SK-MEL-5 (cell line): ENCODE measurements around the gene SWAP70. TPM values are rescaled to one million over a fixed set of nuclear protein-coding genes. Genes with fewer than 3 reads are reported as not detected.

Source experiments
- DNase-seq: peaks from one replicate; pipeline ENCODE4 v3.0.0-alpha.2; 2016; ENCODE audit warnings: low read depth, low spot score
- in situ Hi-C: cut with HindIII; loops from 2 replicates; pipeline ENCODE4 v1.10.0; 2016; ENCODE audit warnings: low sequenced_read_pairs, high pct_unique_total_duplicates, low pct_unique_long_range_greater_than_20kb
- total RNA-seq: library from RNA; depleted of rRNA; stranded (reverse); fragments of >200 nt; shearing (Covaris generic); gene quantifications from 2 replicates; pipeline ENCODE4 v1.2.3, GENCODE V29; 2014; rRNA removed

The SWAP70 gene
- total RNA-seq, 1 experiment from 2014 or later, result 149 TPM

- in situ Hi-C loops, result no loop called here
- DNase-seq, result no peak
Observed at GRCh38 chr11:9776203-9776602, 112.3 kb downstream of the SWAP70 start.

GRCh38 chr11:9777066-9777465 is 113.2 kb downstream of the SWAP70 start:
- in situ Hi-C loops, result no loop called here

GRCh38 chr11:9777525-9777924 is 113.6 kb downstream of the SWAP70 start:
- DNase-seq, result no peak
- in situ Hi-C loops, result no loop called here

More at GRCh38 chr11:9777066-9777465, 113.2 kb downstream of the SWAP70 start:
- no peak for DNase-seq

DNA sequence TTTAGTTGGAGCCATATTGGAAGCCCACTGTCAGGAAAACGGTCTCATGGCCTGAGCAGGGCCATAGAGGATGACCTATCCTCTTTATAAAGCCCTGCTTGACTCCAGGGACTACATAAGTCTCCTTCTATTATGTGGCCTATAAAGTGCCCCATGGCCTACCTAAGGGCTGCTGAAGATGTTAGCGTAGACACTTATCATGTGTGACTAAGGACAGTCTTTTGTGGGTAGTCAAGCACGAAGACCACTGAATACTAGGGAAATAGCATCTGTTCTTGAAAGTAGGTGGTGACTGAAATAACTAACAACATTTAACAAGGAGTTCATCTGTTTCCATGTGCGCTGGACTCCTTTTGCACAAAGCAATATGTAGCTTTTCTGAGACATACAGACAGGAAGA is 117.1 kb downstream of the SWAP70 start:
- no peak for DNase-seq
- in situ Hi-C loops, result no loop called here

- no peak for DNase-seq
- in situ Hi-C loops, result no loop called here
Observed at GRCh38 chr11:9783986-9784385, 120.1 kb downstream of the SWAP70 start.

GRCh38 chr11:9784602-9785315 is 120.9 kb downstream of the SWAP70 start:
- DNase-seq, result no peak
- in situ Hi-C loops, result no loop called here

DNA sequence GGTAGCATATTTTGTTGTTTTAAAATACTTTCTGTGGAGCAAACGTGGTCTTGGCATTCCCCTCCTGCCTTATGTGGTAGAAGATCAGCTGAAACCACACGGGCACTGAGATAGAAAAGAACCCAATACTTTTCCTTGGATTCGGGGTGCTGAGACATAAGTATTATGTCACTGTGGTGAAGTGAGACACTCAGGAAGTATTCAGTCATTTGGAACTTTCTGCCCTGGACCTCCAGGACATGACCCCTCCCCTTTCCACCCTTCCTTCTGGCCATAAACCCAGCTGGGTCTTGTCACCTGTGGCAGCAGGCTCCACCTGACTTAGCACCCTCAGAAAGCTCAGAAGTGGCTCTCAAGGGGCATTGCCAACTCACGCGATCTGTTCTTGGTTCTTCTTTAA is 123.4 kb downstream of the SWAP70 start:
- in situ Hi-C loops, result no loop called here

DNA sequence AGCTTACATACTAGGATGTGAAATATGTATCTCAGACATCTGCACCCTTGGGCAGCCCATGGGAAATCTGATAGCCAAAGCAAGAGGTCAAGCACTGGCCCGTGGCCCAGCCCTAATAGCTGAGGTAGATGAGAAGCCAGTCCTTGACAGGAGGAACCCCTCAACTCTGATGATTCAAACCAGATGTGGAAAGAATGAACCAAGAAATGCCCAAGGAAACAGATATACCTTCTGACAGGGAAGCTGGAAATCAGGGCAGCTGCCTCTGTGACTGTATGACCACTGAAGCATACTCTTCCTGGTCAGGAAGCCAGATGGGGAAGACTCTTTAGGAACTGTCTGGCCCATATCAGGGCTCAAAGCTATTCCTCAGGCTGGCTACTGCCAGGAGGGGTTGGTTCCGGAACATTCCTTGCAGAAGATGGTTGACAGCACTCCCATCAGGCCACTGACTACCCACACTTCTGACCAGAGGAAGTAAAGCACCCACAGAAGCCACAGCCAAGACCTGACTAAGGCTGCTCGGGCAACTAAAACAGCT is 124.2 kb downstream of the SWAP70 start:
- in situ Hi-C loops, result no loop called here
- DNase-seq, result no peak

More for the DNA sequence above, 123.4 kb downstream of the SWAP70 start:
- DNase-seq, result no peak

GRCh38 chr11:9789910-9790309 is 126.0 kb downstream of the SWAP70 start:
- in situ Hi-C loops, result no loop called here
- no peak for DNase-seq

DNA sequence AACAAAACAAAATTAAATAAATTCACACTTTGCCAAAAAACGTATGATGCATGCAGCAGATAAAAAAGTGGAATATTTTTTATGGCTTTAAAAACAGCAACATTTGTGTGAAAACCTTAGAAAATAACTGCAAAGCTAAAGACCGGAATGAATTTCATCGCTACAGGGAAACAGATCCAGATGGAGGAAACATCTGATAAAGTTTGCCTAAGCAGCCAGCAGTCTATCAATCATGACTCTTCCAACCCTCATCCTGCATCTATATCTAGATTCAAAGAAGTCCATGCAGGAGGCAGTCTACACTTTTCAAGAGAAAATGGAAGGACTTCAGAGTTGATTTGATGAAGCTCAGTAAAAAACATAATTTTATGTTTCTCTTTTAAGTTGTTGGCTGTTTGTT is 126.8 kb downstream of the SWAP70 start:
- in situ Hi-C loops, result no loop called here
- no peak for DNase-seq

DNA sequence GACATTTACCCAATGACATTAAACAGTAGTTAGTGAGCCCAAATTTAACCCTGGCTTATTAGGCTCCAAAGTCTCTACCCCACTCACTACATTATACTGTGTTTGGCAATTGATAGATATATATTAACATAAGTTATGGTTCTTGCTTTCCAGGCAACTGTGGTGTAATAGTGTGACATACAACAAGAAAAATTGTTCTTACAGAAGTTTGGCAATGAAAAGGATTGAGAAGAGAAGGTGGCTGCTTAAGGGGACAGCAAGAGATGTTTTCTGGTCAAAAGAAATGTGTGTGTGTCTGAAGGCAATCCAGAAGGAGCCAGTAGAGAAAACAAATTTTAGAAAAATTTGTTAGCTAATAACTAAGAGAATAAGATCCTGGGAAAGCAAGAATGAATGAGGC is 132.4 kb downstream of the SWAP70 start:
- no peak for DNase-seq
- in situ Hi-C loops, result no loop called here

DNA sequence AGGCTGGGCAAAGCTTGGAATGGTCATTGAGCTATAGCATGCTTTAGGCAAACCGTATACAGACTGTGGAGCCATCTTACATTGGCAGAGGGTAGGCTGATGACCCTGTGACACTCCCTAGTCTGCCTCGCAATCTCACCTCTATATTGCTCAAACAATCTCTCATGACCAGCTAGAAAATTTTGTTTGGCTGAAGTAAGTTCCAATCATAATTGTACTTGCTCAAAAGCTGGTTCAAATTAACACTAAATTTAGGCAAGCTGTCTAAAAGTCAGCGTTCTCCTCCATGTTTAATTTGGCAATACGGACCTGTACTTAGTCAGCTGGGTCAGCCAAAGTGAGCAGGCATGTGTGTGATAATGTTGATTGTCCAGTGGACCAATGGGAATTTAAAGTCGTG is 133.0 kb downstream of the SWAP70 start:
- no peak for DNase-seq
- in situ Hi-C loops, result no loop called here

GRCh38 chr11:9797300-9797699 is 133.4 kb downstream of the SWAP70 start:
- in situ Hi-C loops, result no loop called here
- no peak for DNase-seq

GRCh38 chr11:9799886-9800285 is 136.0 kb downstream of the SWAP70 start:
- in situ Hi-C loops, result no loop called here
- no peak for DNase-seq

- in situ Hi-C loops, result no loop called here
Observed at GRCh38 chr11:9802291-9802861, 138.5 kb downstream of the SWAP70 start.

More at GRCh38 chr11:9802291-9802861, 138.5 kb downstream of the SWAP70 start:
- peak; percentile 47 for DNase-seq

Other genes starting within 250 kb of the SWAP70 start
- gene ZNF143, start 203.1 kb upstream of the SWAP70 start, total RNA-seq, result 18.9 and 24.2 TPM in 2 replicates
- gene WEE1, start 90.4 kb upstream of the SWAP70 start, total RNA-seq, result 23.7 and 30.1 TPM in 2 replicates